ENCODE measurements around the gene GLP2R.

Gene GLP2R

GRCh38 chr17:9810100-9810949 is 15.4 kb upstream of the GLP2R start:
- Histone ChIP-seq H3K36me3 (ENCODE audit: control insufficient read depth in 2 of 2, insufficient read depth in 1 of 2, low read length in 2 of 2) (no peaks in the 10 kb centered on the region), H3K27ac (ENCODE audit: extremely low read depth, low read depth, low read length) (no peak overlapping the region), H3K9me3 (ENCODE audit: control insufficient read depth, insufficient read depth, low read depth, low read length) (no peaks in the 10 kb centered on the region), H3K4me1 (ENCODE audit: control insufficient read depth, insufficient read depth, low read length) (no peaks in the 10 kb centered on the region), H3K4me3 (ENCODE audit: low read depth, low read length) (no peak overlapping the region)
- ChIA-PET POLR2A (no interaction called here), CTCF (interaction anchor here (1.0 to 2.9 kb wide), 2 partner anchors 8 to 45 kb away, joined by 3 to 6 read pairs; no protein-coding TSS in a partner anchor)
- TF ChIP-seq BCL11A (tag by site-specific recombination; IDR thresholded peaks at IDR 0.05; ENCODE audit: low read depth), result no peak
- TF ChIP-seq KLF10 (tag by site-specific recombination; IDR thresholded peaks at IDR 0.05), result no peak
- TF ChIP-seq ZNF202 (tag by site-specific recombination; IDR thresholded peaks at IDR 0.05; ENCODE audit: borderline replicate concordance), result no peak
- no peak for TF ChIP-seq ZNF76 (tag by site-specific recombination; IDR thresholded peaks at IDR 0.05; ENCODE audit: borderline replicate concordance, low read depth)
- no peak for TF ChIP-seq ZNF704 (tag by site-specific recombination; IDR thresholded peaks at IDR 0.05)
- TF ChIP-seq ZNF114 (tag by site-specific recombination; IDR thresholded peaks at IDR 0.05), result no peak
- no peak for TF ChIP-seq ZNF140 (tag by site-specific recombination; IDR thresholded peaks at IDR 0.05)
- no peak for TF ChIP-seq ZNF311 (tag by site-specific recombination; IDR thresholded peaks at IDR 0.05; ENCODE audit: borderline replicate concordance)
- no peak for TF ChIP-seq ZNF341 (tag by site-specific recombination; IDR thresholded peaks at IDR 0.05; ENCODE audit: low read depth)
- TF ChIP-seq ZFP37 (tag by site-specific recombination; IDR thresholded peaks at IDR 0.05), result no peak
- TF ChIP-seq ZSCAN30 (tag by site-specific recombination; IDR thresholded peaks at IDR 0.05), result no peak
- TF ChIP-seq ZNF654 (tag by site-specific recombination; IDR thresholded peaks at IDR 0.05; ENCODE audit: low read depth), result no peak
- TF ChIP-seq ZNF701 (tag by site-specific recombination; IDR thresholded peaks at IDR 0.05), result no peak
- no peak for TF ChIP-seq ZNF366 (tag by site-specific recombination; conservative IDR thresholded peaks at IDR 0.05)
- no peak for TF ChIP-seq SCRT2 (tag by site-specific recombination; IDR thresholded peaks at IDR 0.05)
- no peak for TF ChIP-seq ZNF174 (tag by site-specific recombination; IDR thresholded peaks at IDR 0.05)
- TF ChIP-seq ZFP69B (tag by site-specific recombination; IDR thresholded peaks at IDR 0.05), result no peak
- no peak for TF ChIP-seq ZNF10 (tag by site-specific recombination; IDR thresholded peaks at IDR 0.05)

- Histone ChIP-seq H3K4me3 (ENCODE audit: low read depth, low read length) (no peak overlapping the region), H3K36me3 (ENCODE audit: control insufficient read depth in 2 of 2, insufficient read depth in 1 of 2, low read length in 2 of 2) (no peaks in the 10 kb centered on the region), H3K9me3 (ENCODE audit: control insufficient read depth, insufficient read depth, low read depth, low read length) (no peaks in the 10 kb centered on the region), H3K4me1 (ENCODE audit: control insufficient read depth, insufficient read depth, low read length) (no peaks in the 10 kb centered on the region), H3K27ac (ENCODE audit: extremely low read depth, low read depth, low read length) (no peak overlapping the region)
- POLR2A ChIA-PET, result no interaction called here
- CTCF ChIA-PET, result interaction anchor here (1.0 to 2.9 kb wide), 2 partner anchors 9 to 44 kb away, joined by 3 to 6 read pairs; no protein-coding TSS in a partner anchor
- TF ChIP-seq PBX3 (CRISPR knock-in tag; IDR thresholded peaks at IDR 0.05) (no peak), ZNF169 (tag by site-specific recombination; IDR thresholded peaks at IDR 0.05) (no peak), TSHZ1 (tag by site-specific recombination; IDR thresholded peaks at IDR 0.05; ENCODE audit: borderline replicate concordance) (no peak), ZBTB17 (tag by site-specific recombination; IDR thresholded peaks at IDR 0.05) (no peak), ZNF280D (tag by site-specific recombination; IDR thresholded peaks at IDR 0.05) (no peak), SCRT2 (tag by site-specific recombination; IDR thresholded peaks at IDR 0.05) (no peak), ZNF248 (tag by site-specific recombination; IDR thresholded peaks at IDR 0.05) (no peak), BCL6B (tag by site-specific recombination; IDR thresholded peaks at IDR 0.05) (no peak)
Measured at GRCh38 chr17:9811086-9811485, 14.6 kb upstream of the GLP2R start.
